ENCODE results near the gene WNT11. TPM values are rescaled to one million over a fixed set of nuclear protein-coding genes. Genes with fewer than 3 reads are reported as not detected.

The WNT11 gene
- total RNA-seq, 1 experiment from 2014 or later, result not detected

- no peak overlapping the region for H4K5ac ChIP-seq (ENCODE audit: insufficient read length, low read depth, low read length)
- H3K27me3 ChIP-seq (ENCODE audit: insufficient read depth, low read length), result no peaks in the 10 kb centered on the region
- no peak overlapping the region for H3T11ph ChIP-seq (ENCODE audit: low read length)
- H3K79me1 ChIP-seq (ENCODE audit: insufficient read depth, low read depth, low read length, poor library complexity, severe bottlenecking), result no peaks in the 10 kb centered on the region
- no peaks in the 10 kb centered on the region for H4K20me1 ChIP-seq (ENCODE audit: control insufficient read depth, insufficient read depth, insufficient read length)
- no peaks in the 10 kb centered on the region for H3K9me3 ChIP-seq (ENCODE audit: control insufficient read depth, low read depth, low read length)
- no peaks in the 10 kb centered on the region for H3K4me1 ChIP-seq (ENCODE audit: insufficient read depth, low read length)
- peak overlapping the region; percentile 91 for H2AFZ ChIP-seq (ENCODE audit: low read length)
- Mint-ChIP-seq H3K4me1 (peaks cover 9 to 24% of the 10 kb centered on the region in 2 experiments; a peak in 3 of 4 replicates), H3K9me3 (peaks cover 6 to 7% of the 10 kb centered on the region in 2 experiments; a peak in 2 of 5 replicates), H3K36me3 (ENCODE audit: insufficient read depth in 1 of 3, low read depth in 3 of 3) (no peaks in the 10 kb centered on the region; a peak in 1 of 7 replicates), H3K4me3 (peak overlapping the region; percentile 100), H3K27ac (peak overlapping the region; percentile 84 to 96 (median 92); a peak in 6 of 7 replicates), H3K27me3 (ENCODE audit: low read depth) (peaks cover 27% of the 10 kb centered on the region)
- no peak overlapping the region for H2BK20ac ChIP-seq (ENCODE audit: low read depth, low read length, poor library complexity, severe bottlenecking)
- H3K14ac ChIP-seq (ENCODE audit: insufficient read depth, low read length), result peak overlapping the region; percentile 84
- no peak overlapping the region for H2BK120ac ChIP-seq (ENCODE audit: low read depth, low read length, poor library complexity, severe bottlenecking)
- no peak overlapping the region for H4K8ac ChIP-seq (replicated peaks; ENCODE audit: insufficient read length, low read depth, low read length)
- peak overlapping the region; percentile 2 for H3K9ac ChIP-seq (ENCODE audit: extremely low read depth, insufficient read length, low read length)
- H3K4ac ChIP-seq (ENCODE audit: low read depth, low read length), result no peak overlapping the region
- H2BK15ac ChIP-seq (ENCODE audit: low read depth, low read length), result no peak overlapping the region
- WGBS (ENCODE audit: extremely low coverage, insufficient read length, low lambda C conversion rate), result no CpG with 5 or more reads among the region's 44 CpGs
- H4K91ac ChIP-seq (ENCODE audit: insufficient read length, low read depth, low read length), result no peak overlapping the region
- no peak overlapping the region for H3K56ac ChIP-seq (ENCODE audit: insufficient read length, low read depth, low read length)
- TF ChIP-seq CTCF (conservative IDR thresholded peaks at IDR 0.05), result no peak
- peak; percentile 84 for DNase-seq
- no peak overlapping the region for H2BK5ac ChIP-seq (ENCODE audit: insufficient read length, low read length)
- no peak overlapping the region for H3K23ac ChIP-seq (ENCODE audit: insufficient read length, low read depth, low read length)
- H3K23me2 ChIP-seq (ENCODE audit: insufficient read length, low read depth, low read length, poor library complexity, severe bottlenecking), result peaks cover 10% of the 10 kb centered on the region
- H3K27ac ChIP-seq (ENCODE audit: insufficient read length, low read depth, low read length), result no peak overlapping the region
- peak overlapping the region; percentile 74 for H3K18ac ChIP-seq (ENCODE audit: insufficient read length, low read depth, low read length)
- H2BK12ac ChIP-seq (ENCODE audit: insufficient read length, low read depth, low read length), result no peak overlapping the region
- no peak overlapping the region for H2AK5ac ChIP-seq (ENCODE audit: insufficient read length, low read length)
- H3K79me2 ChIP-seq (ENCODE audit: insufficient read depth, low read length), result no peaks in the 10 kb centered on the region
- H3K4me2 ChIP-seq (ENCODE audit: insufficient read depth, insufficient read length, low read length), result peak overlapping the region; percentile 79
Measured at GRCh38 chr11:76236092-76236999, 30.0 kb upstream of the WNT11 start.
